UCSD-AML1 (cell line): ENCODE data around the gene FBXO28.
A peak's percentile ranks its signal among the peaks of the same experiment; 100 is the strongest.
"Not testable (repeated sequence)": the region's sequence is repeated elsewhere in the genome, so short reads cannot be mapped to it uniquely, and the experiment has no call there.

Experiments
- DNase-seq: peaks from one replicate; lab custom pipeline; 2025; ENCODE audit not compliant: unreplicated experiment; lab: John Stamatoyannopoulos, UW

FBXO28 gene

GRCh38 chr1:224113918-224114786, at the start of gene FBXO28:
Gene FBXO28, plus strand, starts transcription at chr1:224114111. Its CDS starts 19 bp downstream, at chr1:224114130.
- peak; percentile 91 for DNase-seq

GRCh38 chr1:224064150-224064549, 49.8 kb upstream of the FBXO28 start:
- no peak for DNase-seq

GRCh38 chr1:224065455-224065854, 48.5 kb upstream of the FBXO28 start:
- DNase-seq = no peak

- no peak for DNase-seq
Measured at GRCh38 chr1:224067207-224067606, 46.7 kb upstream of the FBXO28 start.

GRCh38 chr1:224067621-224068457, 46.1 kb upstream of the FBXO28 start:
- no peak for DNase-seq

DNA sequence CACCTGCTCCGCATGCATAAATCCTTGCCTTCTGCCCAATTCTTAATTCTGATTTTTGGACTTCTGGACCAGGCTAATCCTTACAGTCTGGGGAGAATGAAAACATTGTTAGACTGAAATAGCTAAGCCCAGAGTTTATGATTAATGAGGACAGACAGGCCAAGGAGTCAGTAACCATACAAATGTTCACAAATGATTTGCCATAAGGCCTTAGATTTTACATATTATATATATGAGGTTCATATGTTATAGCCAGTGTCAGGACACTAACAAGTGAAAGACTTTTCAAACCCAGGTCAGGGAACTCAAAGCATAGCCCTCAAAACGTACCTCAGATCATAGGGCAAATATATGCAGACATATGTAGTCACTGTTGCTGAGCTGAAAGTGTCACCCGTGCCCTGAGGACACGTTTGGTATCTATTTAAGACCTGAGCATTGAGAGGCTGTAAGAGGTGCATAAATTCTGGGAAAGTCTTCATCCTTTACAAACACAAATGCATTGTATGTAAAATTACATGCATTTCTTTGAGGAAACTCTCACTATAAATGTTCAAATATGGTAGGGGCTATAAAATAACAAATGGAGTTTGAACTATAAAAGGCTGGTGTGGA, 45.3 kb upstream of the FBXO28 start:
- no peak for DNase-seq

DNA sequence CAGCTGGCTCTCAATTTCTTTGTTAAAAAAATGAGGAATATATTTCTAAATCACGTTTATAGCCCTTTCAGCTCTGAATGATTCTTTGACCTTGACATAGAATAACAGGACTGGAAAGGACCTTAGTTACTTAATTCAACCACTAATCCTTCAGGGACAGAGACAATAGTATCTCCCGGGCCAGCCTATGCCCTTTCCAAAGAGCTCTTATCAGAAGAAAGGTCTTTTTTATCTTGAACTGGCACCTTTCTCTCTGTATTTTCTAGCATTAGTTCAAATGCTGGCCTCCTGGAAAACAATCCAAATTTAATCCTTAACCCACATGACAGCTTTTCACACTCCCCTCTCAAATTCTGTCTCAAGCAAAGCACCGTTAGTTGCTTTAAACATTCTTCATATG, 44.8 kb upstream of the FBXO28 start:
- DNase-seq = no peak

- no peak for DNase-seq
Measured at GRCh38 chr1:224070521-224070920, 43.4 kb upstream of the FBXO28 start.

- no peak for DNase-seq
Measured at GRCh38 chr1:224076407-224076806, 37.5 kb upstream of the FBXO28 start.

DNA sequence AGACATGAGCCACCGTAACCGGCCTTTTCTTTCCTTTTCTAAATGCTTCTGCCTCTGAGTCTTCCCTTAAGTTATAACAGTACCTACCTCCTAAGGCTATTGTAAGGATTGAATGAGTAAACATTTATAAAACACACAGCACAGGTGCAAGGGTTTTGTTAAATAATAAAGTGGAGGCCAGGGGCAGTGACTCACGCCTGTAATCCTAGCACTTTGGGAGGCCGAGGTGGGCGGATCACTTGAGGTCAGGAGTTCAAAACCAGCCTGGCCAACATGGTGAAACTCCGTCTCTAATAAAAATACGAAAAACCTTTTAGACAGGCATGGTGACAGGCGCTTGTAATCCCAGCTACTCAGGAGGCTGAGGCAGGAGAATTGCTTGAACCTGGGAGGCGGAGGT, 34.3 kb upstream of the FBXO28 start:
- DNase-seq = not testable (repeated sequence)

- no peak for DNase-seq
Measured at GRCh38 chr1:224080115-224080774, 33.7 kb upstream of the FBXO28 start.

GRCh38 chr1:224081604-224082003, 32.3 kb upstream of the FBXO28 start:
- no peak for DNase-seq

- DNase-seq = no peak
Measured at GRCh38 chr1:224082146-224082545, 31.8 kb upstream of the FBXO28 start.

DNA sequence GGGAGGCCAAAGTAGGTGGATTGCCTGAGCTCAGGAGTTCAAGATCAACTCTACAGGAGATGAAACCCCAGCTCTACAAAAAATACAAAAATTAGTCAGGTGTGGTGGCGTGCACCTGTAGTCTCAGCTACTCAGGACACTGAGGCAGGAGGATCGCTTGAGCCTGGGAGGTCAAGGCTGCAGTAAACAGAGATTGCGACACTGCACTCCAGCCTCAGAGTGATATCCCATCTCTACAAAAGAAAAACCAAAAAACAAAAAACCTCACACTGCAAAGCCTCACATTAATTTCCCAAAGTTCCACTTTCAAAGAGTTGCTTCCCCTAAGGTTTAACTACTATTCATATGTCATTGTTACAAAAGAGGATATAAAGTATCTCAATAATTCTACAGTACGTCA, 29.0 kb upstream of the FBXO28 start:
- DNase-seq = no peak

DNA sequence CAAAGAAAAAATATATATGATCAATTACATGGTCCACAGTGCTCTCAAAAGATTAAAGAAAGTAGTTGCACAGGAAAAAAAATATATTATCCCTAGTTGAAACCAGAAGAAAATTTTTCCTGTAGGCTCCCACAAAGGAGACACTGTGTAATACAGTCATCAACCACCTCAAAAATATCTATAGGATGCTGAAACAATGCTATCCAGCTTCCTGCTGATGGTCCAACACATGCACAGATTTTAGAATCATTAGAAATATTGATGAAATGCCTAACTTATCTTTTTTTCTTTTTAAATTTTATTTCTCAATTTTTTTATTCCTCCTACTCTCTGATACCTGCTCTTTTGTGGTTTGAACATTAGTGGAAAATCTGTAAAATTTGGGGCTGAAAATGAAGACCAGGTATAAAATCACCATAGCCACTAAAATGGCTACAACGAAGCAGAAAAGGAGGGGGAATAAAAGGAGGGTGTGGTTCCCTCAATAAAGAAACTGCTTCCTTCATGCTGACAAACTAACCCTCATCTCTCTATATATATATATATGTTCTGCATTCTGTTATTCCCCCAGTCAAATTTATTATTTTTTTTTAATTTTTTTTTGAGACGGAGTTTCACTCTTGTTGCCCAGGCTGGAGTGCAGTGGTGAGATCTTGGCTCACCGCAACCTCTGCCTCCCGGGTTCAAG, 28.3 kb upstream of the FBXO28 start:
- no peak for DNase-seq

- DNase-seq = no peak
Measured at GRCh38 chr1:224087286-224087794, 26.6 kb upstream of the FBXO28 start.

GRCh38 chr1:224089583-224089982, 24.3 kb upstream of the FBXO28 start:
- no peak for DNase-seq

DNA sequence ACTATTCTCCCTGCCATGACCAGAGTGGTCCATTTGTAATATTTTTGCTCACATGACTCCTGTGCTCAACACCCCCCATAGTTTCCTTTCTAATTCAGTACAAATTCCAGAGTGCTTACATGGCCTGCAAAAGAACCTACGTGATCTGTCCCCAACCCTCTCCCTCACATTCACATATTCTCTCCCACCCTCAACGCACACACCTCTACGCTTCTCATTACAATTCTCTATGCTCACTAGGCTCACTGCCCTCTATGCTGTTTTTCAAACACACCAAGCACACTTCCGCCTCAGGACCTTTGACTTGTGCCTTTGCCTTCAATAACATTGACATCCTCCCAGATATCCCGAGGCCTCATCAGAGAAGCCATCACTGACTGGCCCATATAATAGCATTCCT, 23.8 kb upstream of the FBXO28 start:
- no peak for DNase-seq

DNA sequence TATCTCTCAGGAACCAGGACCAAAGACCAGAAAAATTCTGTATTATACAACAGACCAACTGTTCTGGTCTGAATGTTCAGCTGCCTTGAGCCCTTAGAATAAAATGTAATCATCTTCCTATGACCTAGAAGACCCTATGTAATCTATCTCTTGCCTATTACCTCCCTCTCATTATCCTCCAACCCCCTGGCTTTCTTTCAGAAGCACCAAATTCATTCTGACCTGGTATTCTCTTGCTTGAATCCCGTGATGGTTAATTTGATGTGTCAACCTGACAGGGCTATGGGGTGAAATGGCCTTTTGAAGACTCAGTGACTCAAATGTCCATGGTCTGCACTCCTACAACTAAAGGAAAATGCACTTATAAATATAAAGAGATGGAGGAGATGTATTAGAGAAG, 21.8 kb upstream of the FBXO28 start:
- no peak for DNase-seq

DNA sequence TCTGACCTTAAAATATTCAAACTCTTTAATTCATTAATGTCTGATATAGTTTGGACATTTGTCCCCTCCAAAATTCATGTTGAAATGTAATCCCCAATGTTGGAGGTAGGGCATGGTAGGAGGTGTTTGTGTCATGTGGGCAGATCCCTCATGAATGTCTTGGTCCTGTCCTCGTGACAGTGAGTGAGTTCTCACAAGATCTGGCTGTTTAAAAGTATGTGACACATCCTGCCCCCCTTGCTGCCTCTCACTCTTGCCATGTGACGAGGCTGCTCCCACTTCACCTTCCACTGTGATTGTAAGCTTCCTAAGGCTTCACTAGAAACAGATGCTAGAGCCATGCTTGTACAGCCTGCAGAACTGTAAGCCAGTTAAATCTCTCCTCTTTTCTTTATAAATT, 21.3 kb upstream of the FBXO28 start:
- DNase-seq = no peak
